ENCODE results near the gene BCR.

The BCR gene

DNA sequence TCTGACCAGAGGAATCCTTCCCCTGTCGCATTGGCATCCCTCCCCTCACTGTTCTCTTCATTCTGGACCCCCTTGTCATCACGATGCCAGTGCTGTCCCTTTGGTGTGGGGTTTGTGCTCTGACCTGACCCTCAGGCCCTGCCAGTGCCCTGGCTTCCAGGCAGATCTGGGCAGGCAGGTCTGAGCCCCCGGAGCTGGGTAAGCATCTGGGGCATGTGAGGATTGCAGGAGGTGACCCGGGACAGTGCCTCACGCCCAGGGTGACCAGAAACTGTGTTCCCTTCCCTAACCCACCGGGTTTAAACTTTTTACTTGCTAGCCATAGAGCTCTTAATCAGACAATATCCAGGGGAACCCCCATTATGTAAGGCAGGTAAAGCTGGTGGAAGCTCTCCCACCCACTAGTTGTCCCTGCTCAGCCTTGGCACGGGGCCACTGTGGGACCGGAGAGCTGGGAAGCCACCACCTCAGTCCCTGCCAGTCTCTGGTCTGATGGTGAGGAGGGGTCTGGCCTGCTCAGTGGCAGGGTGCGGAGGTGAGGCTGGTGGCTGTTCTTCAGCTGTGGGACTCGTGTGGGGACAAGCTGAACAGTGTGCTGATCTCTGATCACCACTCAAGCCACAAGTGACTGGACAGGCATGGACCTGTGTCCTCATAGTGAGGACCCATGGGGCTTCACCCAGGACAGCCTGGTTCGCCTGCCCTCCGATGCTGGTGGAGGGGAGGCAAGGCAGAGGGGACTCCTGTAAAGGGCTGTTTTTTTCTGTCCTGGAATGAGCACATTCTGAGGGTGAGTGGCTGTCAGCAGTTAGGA, 38.0 kb downstream of the BCR start:
- no peak for DNase-seq

DNA sequence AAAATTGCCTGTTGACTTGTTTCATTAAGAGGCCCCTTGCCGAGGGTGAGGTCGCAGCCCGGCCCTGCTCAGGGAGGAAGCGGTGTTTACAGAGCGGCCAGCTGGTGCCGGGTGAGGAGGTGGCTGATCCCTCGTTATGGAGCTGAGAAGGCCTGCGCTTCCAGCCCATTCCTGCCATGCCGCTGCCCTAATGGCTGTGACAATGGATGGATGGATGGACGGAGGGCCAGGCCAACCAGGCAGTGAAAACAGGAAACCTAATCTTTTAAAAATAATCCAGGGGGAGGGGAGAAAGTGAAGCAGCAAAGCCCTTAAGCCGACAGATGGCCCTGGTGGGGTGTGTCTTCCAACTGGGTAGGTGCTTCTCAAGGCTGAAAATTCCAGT, 38.5 kb downstream of the BCR start:
- peak; percentile 27 for DNase-seq

GRCh38 chr22:23219317-23219716, 39.0 kb downstream of the BCR start:
- no peak for DNase-seq

DNA sequence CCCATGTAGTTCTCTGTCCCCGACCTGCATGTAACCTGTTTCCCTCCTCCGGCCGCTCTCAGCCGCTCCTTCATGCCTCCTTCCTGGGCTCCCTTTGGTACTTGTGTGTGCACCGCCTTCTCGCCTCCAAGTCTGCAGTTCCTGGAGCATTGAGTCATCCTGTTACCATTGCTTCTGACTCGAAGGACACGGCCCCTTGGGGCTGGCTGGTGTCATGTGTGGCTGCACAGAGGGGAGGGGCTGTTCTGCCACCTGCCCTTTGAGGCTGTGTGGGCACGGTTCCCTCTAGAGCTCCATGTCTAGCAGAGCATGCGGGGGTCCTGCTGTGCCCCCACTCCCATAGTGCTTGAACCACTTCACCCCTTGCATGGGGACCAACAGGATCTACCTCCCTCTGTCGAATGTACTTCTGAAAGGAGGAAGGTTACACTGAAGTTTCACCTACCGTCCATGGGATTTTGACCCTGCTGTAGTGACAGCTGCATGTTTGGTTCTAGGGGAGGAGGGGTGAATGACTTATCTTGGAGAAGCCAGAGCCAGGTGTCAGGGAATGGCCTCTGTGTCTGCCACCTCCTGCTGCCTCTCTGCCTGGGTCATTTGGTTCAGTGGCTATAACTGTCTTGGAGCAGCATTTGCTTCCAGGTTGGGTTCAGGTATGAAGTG, 39.6 kb downstream of the BCR start:
- no peak for DNase-seq

GRCh38 chr22:23220485-23221350, 40.4 kb downstream of the BCR start:
- no peak for DNase-seq

DNA sequence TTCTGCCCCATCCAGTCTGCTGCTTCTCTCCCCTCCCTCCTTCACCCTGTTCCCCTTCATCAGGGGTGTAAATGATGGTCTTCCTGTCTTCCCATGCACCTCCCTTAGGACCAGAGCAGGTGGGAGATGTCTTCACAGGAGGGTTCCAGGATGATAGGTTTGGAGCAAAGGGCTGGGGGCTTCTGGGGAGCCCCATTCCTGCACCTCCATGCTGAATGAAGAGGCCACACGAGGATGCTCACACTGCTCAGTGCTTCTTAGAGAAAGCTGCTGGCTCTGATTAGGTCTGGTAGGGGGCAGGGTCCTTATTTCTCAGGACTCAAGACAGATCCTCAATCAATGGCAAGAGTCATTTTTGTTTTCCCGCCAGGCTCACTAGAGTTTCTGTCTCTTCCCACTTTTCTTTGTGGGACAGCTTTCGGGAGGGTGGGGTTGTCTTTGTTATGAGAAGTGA, 41.1 kb downstream of the BCR start:
- DNase-seq, result no peak

DNA sequence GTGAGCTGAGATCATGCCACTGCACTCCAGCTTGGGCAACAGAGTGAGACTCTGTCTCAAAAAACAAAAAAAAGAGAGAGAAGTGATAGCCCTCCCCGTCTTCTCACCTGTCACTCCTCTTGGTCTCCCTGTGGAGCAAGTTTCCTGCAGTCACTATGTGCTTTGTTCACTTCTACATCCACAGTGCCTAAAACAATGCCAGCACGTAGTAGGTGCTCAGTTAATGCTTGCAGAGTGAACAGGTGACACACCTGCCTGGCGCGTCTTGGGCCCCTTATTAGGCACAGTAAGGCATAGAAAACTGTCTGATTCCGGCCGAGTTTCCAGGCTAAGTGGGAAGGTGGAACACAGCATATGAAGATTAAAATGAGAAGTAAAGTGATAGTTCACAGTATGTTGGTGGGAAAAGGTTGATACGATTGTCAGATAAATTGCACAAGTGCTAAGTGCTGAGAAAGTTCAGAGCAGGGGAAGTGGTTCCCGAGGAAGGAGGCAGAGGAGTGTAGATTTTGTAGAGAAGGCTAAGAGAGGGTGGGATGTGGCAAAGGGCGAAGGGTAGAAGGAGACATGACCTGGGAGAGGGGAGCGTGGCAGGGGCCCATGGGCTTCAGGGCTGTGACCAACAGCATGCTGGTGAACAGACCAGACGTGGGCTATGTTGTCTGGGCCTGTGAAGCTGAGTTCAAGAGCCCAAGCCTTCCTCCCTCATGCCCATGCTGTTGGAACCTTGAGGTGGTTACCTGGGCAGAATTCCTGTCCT, 41.9 kb downstream of the BCR start:
- DNase-seq, result no peak

DNA sequence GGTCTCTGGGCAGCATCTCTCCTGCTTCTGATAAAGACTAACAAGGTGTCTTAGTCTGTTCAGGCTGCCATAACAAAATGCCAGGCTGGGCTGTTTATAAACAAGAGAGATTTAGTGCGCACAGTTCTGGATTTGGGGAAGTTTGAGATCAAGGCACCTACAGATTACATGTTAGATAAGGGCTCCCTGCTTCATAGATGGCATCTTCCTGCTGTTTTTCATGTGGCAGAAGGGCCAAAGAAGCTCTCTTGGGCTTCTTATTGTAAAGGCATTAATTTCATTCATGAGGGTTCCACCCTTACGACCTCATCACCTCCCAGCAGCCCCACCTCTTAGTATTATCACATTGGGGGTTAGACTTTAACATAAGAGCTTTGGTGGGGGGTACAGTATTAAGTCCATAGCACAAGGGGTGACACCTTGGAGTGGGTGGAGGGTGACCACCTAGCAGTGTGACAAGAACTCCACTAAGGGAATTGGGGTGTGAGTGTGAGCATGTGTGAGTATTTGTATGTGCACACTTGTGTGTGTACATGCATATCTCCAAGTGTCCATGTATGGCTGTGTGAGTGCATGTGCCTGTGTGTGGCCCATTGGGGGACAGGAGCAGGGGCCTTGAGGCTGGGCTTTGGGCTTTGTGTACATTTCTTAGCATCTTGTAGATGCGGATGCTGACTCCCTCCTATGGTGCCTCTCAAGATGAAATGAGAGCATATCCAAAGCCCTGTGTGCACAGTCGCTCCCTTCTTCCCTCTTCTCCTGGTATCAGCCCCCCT, 42.7 kb downstream of the BCR start:
- no peak for DNase-seq

DNA sequence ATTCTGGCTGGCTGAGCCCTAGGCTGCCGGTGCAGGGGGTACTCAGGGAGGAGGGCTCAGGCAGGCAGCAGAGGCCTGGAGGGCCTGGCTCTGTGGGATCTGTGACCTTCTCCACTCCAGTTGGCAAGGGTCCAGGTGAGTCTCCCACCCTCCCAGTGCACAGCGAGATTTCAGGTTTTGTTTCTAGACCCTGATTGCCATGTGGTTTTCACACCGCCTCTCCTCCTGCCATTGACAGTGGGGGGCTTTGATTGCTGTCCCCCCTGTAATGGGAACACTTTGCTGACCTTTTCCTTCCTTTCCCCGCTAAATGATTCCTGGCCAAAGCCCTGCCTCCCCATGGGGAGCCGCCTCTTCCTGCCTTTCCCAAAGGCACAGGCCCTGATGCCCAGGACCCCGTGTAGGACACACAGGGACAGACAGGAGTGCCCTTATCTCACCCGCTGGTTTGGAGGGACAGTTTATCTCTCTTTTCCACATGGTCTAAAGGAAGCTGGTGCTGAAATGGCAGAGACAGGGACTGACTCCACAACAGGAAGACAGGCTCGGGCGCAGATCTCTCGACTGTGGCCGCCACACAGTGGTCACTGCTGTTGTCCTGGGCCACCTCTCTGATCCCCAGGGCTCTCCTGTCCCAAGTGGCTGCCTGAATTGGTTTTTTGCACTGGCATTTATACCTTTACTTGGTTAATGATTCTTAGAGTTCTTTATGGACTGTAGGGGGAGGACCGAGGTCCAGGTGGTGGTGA, 43.4 kb downstream of the BCR start:
- DNase-seq, result no peak

GRCh38 chr22:23224846-23225245, 44.5 kb downstream of the BCR start:
- DNase-seq, result no peak

DNA sequence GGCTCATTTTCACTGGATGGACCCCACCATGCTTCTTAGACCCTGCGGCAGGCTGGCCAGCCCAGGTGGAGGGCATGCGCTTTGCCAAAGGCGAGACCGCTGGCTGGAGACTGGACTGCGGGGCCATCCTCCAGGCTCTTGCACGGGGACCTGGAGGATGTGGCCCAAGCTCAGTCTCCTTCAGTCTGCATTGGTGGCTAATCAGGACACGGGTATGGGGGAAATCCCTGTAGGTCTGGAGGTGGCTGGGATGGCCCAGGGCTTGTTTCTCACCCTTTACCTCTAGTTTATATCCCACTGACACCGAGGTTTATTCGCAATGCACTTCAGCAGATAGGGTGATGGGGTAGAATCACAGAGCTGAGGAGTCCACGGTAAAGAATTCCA, 45.0 kb downstream of the BCR start:
- DNase-seq, result no peak

DNA sequence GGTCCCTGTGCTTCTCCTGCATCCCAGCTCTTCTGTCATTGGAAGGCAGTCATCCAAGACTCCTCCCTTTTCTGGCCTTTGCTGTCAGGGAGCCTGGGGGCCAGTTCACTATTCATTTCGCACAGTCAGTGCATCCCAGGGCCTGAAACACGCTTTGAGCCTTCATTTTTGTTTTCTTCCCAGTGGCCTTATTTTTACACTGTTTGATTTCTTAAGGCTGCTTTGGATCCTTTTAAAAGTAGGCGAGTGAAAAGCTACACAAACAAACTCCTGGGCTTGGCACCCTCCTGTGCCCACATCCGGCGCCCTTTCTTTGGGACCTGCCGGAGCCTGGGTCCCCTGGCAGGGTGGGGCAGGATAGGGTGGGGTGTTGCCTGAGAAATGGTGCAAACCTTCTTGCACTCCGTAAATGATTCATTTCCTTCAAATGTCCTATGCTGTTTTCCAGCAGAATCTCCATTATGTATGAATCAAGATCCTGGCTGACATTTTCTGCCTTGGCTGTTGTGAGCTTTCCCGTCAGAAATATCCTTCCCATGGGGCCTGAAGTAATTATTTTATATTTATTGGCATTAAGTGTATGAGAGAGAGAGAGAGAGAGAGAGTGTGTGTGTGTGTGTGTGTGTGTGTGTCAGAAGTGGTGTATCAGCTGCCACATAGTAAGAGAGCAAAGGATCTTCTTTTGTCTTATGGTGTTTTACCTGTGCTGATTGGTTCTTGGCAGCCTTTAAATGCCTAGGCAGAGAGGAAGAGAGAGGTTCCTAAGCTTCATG, 45.6 kb downstream of the BCR start:
- no peak for DNase-seq

GRCh38 chr22:23226497-23226850, 46.2 kb downstream of the BCR start:
- peak; percentile 30 for DNase-seq

GRCh38 chr22:23227380-23227779, 47.1 kb downstream of the BCR start:
- DNase-seq, result peak; percentile 6

- DNase-seq, result no peak
Observed at GRCh38 chr22:23228503-23228902, 48.2 kb downstream of the BCR start.

DNA sequence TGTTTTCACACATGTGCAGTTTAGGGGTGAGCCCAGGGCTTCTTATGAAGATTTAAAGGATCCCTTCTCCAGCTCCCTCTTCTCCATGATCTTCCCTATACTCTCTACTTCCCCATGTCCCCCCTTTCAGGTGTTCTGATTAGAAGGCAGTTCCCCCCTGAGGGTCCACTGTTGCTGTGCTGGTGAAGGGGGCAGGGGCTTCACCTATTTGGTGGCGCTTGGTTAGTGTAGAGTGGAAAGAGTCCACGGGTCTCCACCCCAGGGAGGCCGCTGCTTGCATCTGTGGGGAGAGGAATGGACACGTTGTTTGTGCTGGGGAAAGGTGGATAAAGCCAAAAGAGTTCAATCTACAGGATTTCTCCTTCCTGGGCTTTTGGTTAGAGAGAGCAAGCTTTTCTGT, 49.3 kb downstream of the BCR start:
- DNase-seq, result no peak

DNA sequence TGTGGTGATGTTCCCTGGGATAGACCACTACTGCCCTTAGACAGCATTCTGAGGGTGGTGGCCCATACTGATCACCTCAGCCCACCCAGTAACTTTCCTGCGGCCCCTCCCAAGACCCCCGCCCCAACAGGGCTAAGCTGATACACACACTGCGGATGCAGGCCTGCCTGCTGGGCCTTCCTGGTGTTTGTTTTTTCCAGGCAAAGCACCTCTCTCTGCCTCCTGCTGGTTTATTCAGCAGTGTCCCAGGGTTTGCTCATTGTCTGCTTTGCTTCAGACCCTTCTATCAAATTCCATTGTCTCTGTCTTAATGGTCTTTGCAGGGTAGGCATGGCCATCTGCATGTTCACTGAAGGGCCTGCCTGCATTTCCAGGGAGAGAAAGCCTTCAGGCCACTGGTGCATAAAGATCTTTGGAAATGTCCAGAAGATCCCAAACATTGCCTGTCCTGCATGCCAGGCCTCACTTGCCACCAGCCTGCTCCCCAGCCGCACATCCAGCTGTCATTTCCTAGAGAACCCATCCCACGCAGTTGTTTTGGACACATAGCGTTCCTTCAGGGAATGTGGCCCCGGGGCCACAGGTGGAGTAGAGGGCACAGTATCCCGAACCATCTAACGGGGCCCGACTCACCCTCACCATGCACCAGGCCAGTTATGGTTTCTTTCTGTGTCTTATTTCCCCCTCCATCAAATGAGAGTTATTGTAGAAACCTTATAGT, 50.2 kb downstream of the BCR start:
- DNase-seq, result no peak

DNA sequence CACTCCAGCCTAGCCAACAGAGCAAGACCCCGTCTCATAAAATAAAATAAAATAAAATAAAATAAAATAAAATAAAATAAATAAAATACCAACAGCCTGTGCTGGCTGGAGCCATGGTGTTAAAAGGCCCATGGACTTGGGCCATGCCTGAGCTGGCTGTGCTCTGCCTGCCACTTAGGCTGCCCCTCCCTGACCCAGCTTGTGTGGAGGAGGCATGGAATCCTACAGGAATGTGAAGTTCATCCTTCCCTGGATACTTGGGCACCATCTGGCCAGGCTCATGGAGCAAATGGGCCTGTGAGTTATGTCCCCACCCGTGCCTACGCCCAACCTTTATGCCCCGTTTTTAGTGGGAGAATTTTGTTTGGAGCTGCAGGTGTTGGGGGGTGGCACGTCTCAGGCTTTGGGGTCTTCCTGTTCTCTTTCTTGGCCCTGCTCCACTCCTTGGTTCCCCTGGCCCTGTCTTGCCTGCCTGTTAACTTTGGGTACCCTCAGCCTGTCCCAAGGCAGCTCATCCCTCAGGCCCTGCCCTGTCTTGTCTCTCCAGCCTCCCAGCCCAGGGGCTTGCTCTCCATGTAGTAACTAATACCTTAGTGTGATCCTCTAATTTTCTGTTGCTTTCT, 51.3 kb downstream of the BCR start:
- no peak for DNase-seq

All from NCI-H1694 (cell line).